Naive B cell (primary cell): ENCODE data around the gene KLF1. TPM values are rescaled to one million over a fixed set of nuclear protein-coding genes. Genes with fewer than 3 reads are reported as not detected.

Experiments used
- ATAC-seq, 2 donors: fragments of 150-1000 bp; cut with Tn5 transposase; 2 replicates each; pipeline ENCODE4 v1.10.0; 2021; ENCODE audit warnings: low read depth in 2 of 2, mild to moderate bottlenecking in 2 of 2, moderate library complexity in 2 of 2
- DNase-seq: peaks from one replicate; pipeline ENCODE4 v3.0.0; 2022
- H3K27ac Mint-ChIP-seq, 6 donors: one replicate each; pipeline ENCODE4 v1.8.0; 2020 to 2022; ENCODE audit warnings: mild to moderate bottlenecking in 6 of 6, mixed read lengths in 6 of 6, moderate library complexity in 5 of 6, inconsistent platforms in 2 of 6
- H3K27me3 Mint-ChIP-seq, 3 donors: one replicate each; pipeline ENCODE4 v1.8.0; 2021 to 2022; ENCODE audit warnings: mixed read lengths in 3 of 3, mild to moderate bottlenecking in 1 of 3
- H3K36me3 Mint-ChIP-seq, 2 donors: one replicate each; pipeline ENCODE4 v1.8.0; 2020 to 2022; ENCODE audit warnings: mixed read lengths in 2 of 2, inconsistent platforms in 1 of 2, mild to moderate bottlenecking in 1 of 2
- H3K4me1 Mint-ChIP-seq, 3 donors: one replicate each; pipeline ENCODE4 v1.8.0; 2020 to 2022; ENCODE audit warnings: mixed read lengths in 3 of 3, inconsistent platforms in 1 of 3, mild to moderate bottlenecking in 1 of 3, moderate library complexity in 1 of 3
- H3K4me3 Mint-ChIP-seq, 8 donors: one replicate each; pipeline ENCODE4 v1.8.0; 2020 to 2022; ENCODE audit warnings: mild to moderate bottlenecking in 8 of 8, mixed read lengths in 8 of 8, moderate library complexity in 8 of 8, inconsistent platforms in 2 of 8
- H3K9me3 Mint-ChIP-seq, 7 donors: one replicate each; pipeline ENCODE4 v1.8.0; 2020 to 2022; ENCODE audit warnings: mixed read lengths in 7 of 7, mild to moderate bottlenecking in 5 of 7, inconsistent platforms in 2 of 7, moderate library complexity in 1 of 7
- polyA plus RNA-seq, 6 donors: library from polyadenylated mRNA; unstranded; fragments of 300-500 nt; fragmentation: Illumina TruSeq; gene quantifications; one replicate each; pipeline ENCODE4 v1.2.3, GENCODE V29; 2021; ENCODE audit warnings: low read depth in 6 of 6

KLF1 gene
- polyA plus RNA-seq, 6 donors from 2014 or later: not detected

GRCh38 chr19:12885749-12886650 is 1.0 kb downstream of the KLF1 start:
- H3K4me3 Mint-ChIP-seq: peak overlapping the region; percentile 16 to 85 (median 70)
- peaks cover 20 to 42% (median 29%) of the 10 kb centered on the region in 3 donors for H3K4me1 Mint-ChIP-seq
- ATAC-seq: peak; percentile 0 to 1
- H3K27me3 Mint-ChIP-seq: no peaks in the 10 kb centered on the region
- H3K27ac Mint-ChIP-seq: peak overlapping the region in 2 of 6 donors; percentile 48 to 49
- no peaks in the 10 kb centered on the region for H3K36me3 Mint-ChIP-seq
- H3K9me3 Mint-ChIP-seq: peaks cover 0 to 17% (median 6%) of the 10 kb centered on the region in 7 donors
- DNase-seq: no peak

GRCh38 chr19:12884926-12885748 is 1.9 kb downstream of the KLF1 start:
- Mint-ChIP-seq H3K9me3 (peaks cover 0 to 17% (median 6%) of the 10 kb centered on the region in 7 donors), H3K27ac (peak overlapping the region in 3 of 6 donors; percentile 36 to 74 (median 69)), H3K4me3 (peak overlapping the region; percentile 75 to 92 (median 88)), H3K4me1 (peaks cover 20 to 42% (median 29%) of the 10 kb centered on the region in 3 donors), H3K27me3 (no peaks in the 10 kb centered on the region), H3K36me3 (no peaks in the 10 kb centered on the region)
- peak; percentile 60 for DNase-seq
- ATAC-seq: peak; percentile 47 to 50

GRCh38 chr19:12884627-12884925 is 2.4 kb downstream of the KLF1 start:
- DNase-seq (no peak), ATAC-seq (no peak)
- H3K4me3 Mint-ChIP-seq: peak overlapping the region; percentile 15 to 90 (median 84)
- peaks cover 25 to 43% (median 34%) of the 10 kb centered on the region in 3 donors for H3K4me1 Mint-ChIP-seq
- peak overlapping the region in 3 of 6 donors; percentile 36 to 74 (median 62) for H3K27ac Mint-ChIP-seq
- H3K9me3 Mint-ChIP-seq: peaks cover 0 to 17% (median 6%) of the 10 kb centered on the region in 7 donors
- H3K36me3 Mint-ChIP-seq: no peaks in the 10 kb centered on the region
- H3K27me3 Mint-ChIP-seq: no peaks in the 10 kb centered on the region

- no peak for DNase-seq
- peaks cover 25 to 46% (median 36%) of the 10 kb centered on the region in 3 donors for H3K4me1 Mint-ChIP-seq
- ATAC-seq: no peak
- peak overlapping the region in 6 of 8 donors; percentile 6 to 94 (median 80) for H3K4me3 Mint-ChIP-seq
- no peaks in the 10 kb centered on the region for H3K36me3 Mint-ChIP-seq
- no peaks in the 10 kb centered on the region for H3K27me3 Mint-ChIP-seq
- H3K27ac Mint-ChIP-seq: no peak overlapping the region
- H3K9me3 Mint-ChIP-seq: peaks cover 0 to 17% (median 6%) of the 10 kb centered on the region in 7 donors
Observed at GRCh38 chr19:12884202-12884601, 2.8 kb downstream of the KLF1 start.

GRCh38 chr19:12882589-12882988 is 4.4 kb downstream of the KLF1 start:
- DNase-seq (no peak), ATAC-seq (no peak)
- no peaks in the 10 kb centered on the region for H3K27me3 Mint-ChIP-seq
- peaks cover 0 to 17% (median 6%) of the 10 kb centered on the region in 7 donors for H3K9me3 Mint-ChIP-seq
- no peaks in the 10 kb centered on the region for H3K36me3 Mint-ChIP-seq
- peak overlapping the region in 4 of 6 donors; percentile 88 to 99 (median 97) for H3K27ac Mint-ChIP-seq
- H3K4me1 Mint-ChIP-seq: peaks cover 25 to 51% (median 43%) of the 10 kb centered on the region in 3 donors
- peak overlapping the region; percentile 72 to 95 (median 90) for H3K4me3 Mint-ChIP-seq

GRCh38 chr19:12881172-12881808 is 5.7 kb downstream of the KLF1 start, which contains the start of gene DNASE2:
TSS of gene DNASE2 (minus strand) at chr19:12881449. CDS start at chr19:12881375, 74 bp downstream.
- peak; percentile 94 for DNase-seq
- Mint-ChIP-seq H3K27ac (peak within 1 kb of the TSS; percentile 96 to 99 (median 98)), H3K9me3 (peaks cover 0 to 17% (median 6%) of the 10 kb centered on the region in 7 donors), H3K27me3 (no peaks in the 10 kb centered on the region), H3K4me3 (peak within 1 kb of the TSS; percentile 84 to 95 (median 92)), H3K36me3 (no peaks in the 10 kb centered on the region), H3K4me1 (peaks cover 25 to 48% (median 43%) of the 10 kb centered on the region in 3 donors)
- ATAC-seq: peak; percentile 83 to 85

- Mint-ChIP-seq H3K4me1 (peaks cover 25 to 48% (median 43%) of the 10 kb centered on the region in 3 donors), H3K36me3 (no peaks in the 10 kb centered on the region), H3K27me3 (no peaks in the 10 kb centered on the region), H3K27ac (peak overlapping the region; percentile 96 to 99 (median 98)), H3K9me3 (peaks cover 0 to 17% (median 6%) of the 10 kb centered on the region in 7 donors), H3K4me3 (peak overlapping the region; percentile 84 to 95 (median 92))
- DNase-seq (no peak), ATAC-seq (peak; percentile 4 to 6)
Observed at GRCh38 chr19:12880551-12881171, 6.3 kb downstream of the KLF1 start.

GRCh38 chr19:12875086-12875485 is 11.9 kb downstream of the KLF1 start:
- Mint-ChIP-seq H3K27ac (no peak overlapping the region), H3K27me3 (no peaks in the 10 kb centered on the region), H3K36me3 (peaks cover 10 to 17% of the 10 kb centered on the region in 2 donors), H3K9me3 (peaks cover 0 to 6% (median 1%) of the 10 kb centered on the region in 7 donors), H3K4me1 (peaks cover 14 to 22% (median 19%) of the 10 kb centered on the region in 3 donors), H3K4me3 (no peak overlapping the region)
- ATAC-seq: no peak
- no peak for DNase-seq

- H3K4me1 Mint-ChIP-seq: peaks cover 9 to 15% (median 12%) of the 10 kb centered on the region in 3 donors
- no peaks in the 10 kb centered on the region for H3K27me3 Mint-ChIP-seq
- ATAC-seq (no peak), DNase-seq (no peak)
- peaks cover 10 to 17% of the 10 kb centered on the region in 2 donors for H3K36me3 Mint-ChIP-seq
- peaks cover 0 to 6% (median 1%) of the 10 kb centered on the region in 7 donors for H3K9me3 Mint-ChIP-seq
- peak overlapping the region in 1 of 8 donors; percentile 23 for H3K4me3 Mint-ChIP-seq
- no peak overlapping the region for H3K27ac Mint-ChIP-seq
Observed at GRCh38 chr19:12873891-12874745, 12.9 kb downstream of the KLF1 start.

- Mint-ChIP-seq H3K36me3 (peaks cover 10 to 17% of the 10 kb centered on the region in 2 donors), H3K4me1 (peaks cover 5 to 18% (median 9%) of the 10 kb centered on the region in 3 donors), H3K27me3 (no peaks in the 10 kb centered on the region), H3K9me3 (peaks cover 0 to 6% (median 1%) of the 10 kb centered on the region in 7 donors), H3K27ac (peak overlapping the region in 3 of 6 donors; percentile 16 to 75 (median 63)), H3K4me3 (peak overlapping the region in 6 of 8 donors; percentile 23 to 82 (median 48))
- ATAC-seq (peak; percentile 77 to 81), DNase-seq (peak; percentile 31)
Observed at GRCh38 chr19:12872941-12873890, 13.8 kb downstream of the KLF1 start.

GRCh38 chr19:12872255-12872654 is 14.7 kb downstream of the KLF1 start:
- DNase-seq: no peak
- Mint-ChIP-seq H3K4me3 (peak overlapping the region in 3 of 8 donors; percentile 14 to 73 (median 41)), H3K36me3 (peaks cover 10 to 17% of the 10 kb centered on the region in 2 donors), H3K27ac (peak overlapping the region in 2 of 6 donors; percentile 4 to 73), H3K27me3 (no peaks in the 10 kb centered on the region), H3K4me1 (peaks cover 8 to 20% (median 11%) of the 10 kb centered on the region in 3 donors), H3K9me3 (peaks cover 0 to 6% (median 1%) of the 10 kb centered on the region in 7 donors)
- ATAC-seq: no peak
